Panc1 (cell line): ENCODE results near the gene BSX. TPM values are rescaled to one million over a fixed set of nuclear protein-coding genes. Genes with fewer than 3 reads are reported as not detected.

Experiments used
- ATAC-seq: fragments of 200-7000 bp; cut with Tn5 transposase; 2 replicates; pipeline ENCODE4 v1.9.1; 2020; ENCODE audit warnings: mild to moderate bottlenecking, moderate library complexity
- BruUV-seq: library from RNA; stranded (reverse); fragments of 400-500 nt; replicated peaks from 2 replicates; lab custom pipeline; 2021; lab: Mats Ljungman, UMichigan
- CTCF ChIA-PET: fragments of 300-600 bp; sonication (Branson Sonifier 250); formaldehyde crosslinking; loops from one replicate; lab custom pipeline; 2022; ENCODE audit warnings: antibody characterized with exemption; lab: Charles Lee
- POLR2A ChIA-PET: fragments of 300-600 bp; sonication (Branson Sonifier 250); formaldehyde crosslinking; loops from one replicate; lab custom pipeline; 2022; ENCODE audit warnings: antibody characterized with exemption; lab: Charles Lee
- DNase-seq: peaks from one replicate; pipeline ENCODE4 v3.0.0-alpha.2; 2010; ENCODE audit warnings: low read depth, low spot score
- H3K27ac ChIP-seq: 2 replicates; pipeline ENCODE4 v1.5.1; 2011; ENCODE audit warnings: mild to moderate bottlenecking, low read length, inconsistent platforms
- H3K27me3 ChIP-seq: fragments of 200-500 bp; sonication (Bioruptor generic); 2 replicates; pipeline ENCODE4 v1.6.0; 2014; ENCODE audit warnings: low read length, inconsistent platforms; ENCODE audit not compliant: control insufficient read depth, insufficient read depth
- H3K36me3 ChIP-seq: fragments of 200-500 bp; sonication (Bioruptor generic); 2 replicates; pipeline ENCODE4 v1.5.1; 2014; ENCODE audit warnings: inconsistent platforms, mild to moderate bottlenecking, low read length, moderate library complexity; ENCODE audit not compliant: control insufficient read depth, insufficient read depth
- H3K4me1 ChIP-seq: 2 replicates; pipeline ENCODE4 v1.5.1; 2011; ENCODE audit warnings: inconsistent platforms, mild to moderate bottlenecking, low read length, moderate library complexity; ENCODE audit not compliant: control insufficient read depth, insufficient read depth
- H3K4me3 ChIP-seq, 2 experiments: 2 replicates each; pipeline ENCODE4 v1.5.1; 2011 to 2012; ENCODE audit warnings: low read depth in 2 of 2, low read length in 2 of 2, mild to moderate bottlenecking in 2 of 2, inconsistent platforms in 1 of 2, moderate library complexity in 1 of 2
- H3K9me3 ChIP-seq: fragments of 200-500 bp; sonication (Bioruptor generic); 2 replicates; pipeline ENCODE4 v1.5.1; 2014; ENCODE audit warnings: low read depth, mild to moderate bottlenecking, inconsistent platforms, low read length, moderate library complexity; ENCODE audit not compliant: control insufficient read depth, insufficient read depth
- POLR2AphosphoS5 ChIP-seq: IDR thresholded peaks from 2 replicates; pipeline ENCODE4 v1.6.1; 2012; ENCODE audit warnings: mild to moderate bottlenecking, low read depth, low read length, moderate library complexity
- SIN3A ChIP-seq: IDR thresholded peaks from 2 replicates; pipeline ENCODE4 v1.6.1; 2012; ENCODE audit warnings: low read depth, mild to moderate bottlenecking, low read length, moderate library complexity, borderline replicate concordance; ENCODE audit not compliant: insufficient read depth
- TCF7L2 ChIP-seq: IDR thresholded peaks from 2 replicates; pipeline ENCODE4 v1.6.1; 2011; ENCODE audit warnings: mild to moderate bottlenecking, low read depth, low read length, inconsistent platforms
- in situ Hi-C: cut with HindIII; loops from 2 replicates; pipeline ENCODE4 v1.10.0; 2016; ENCODE audit warnings: low sequenced_read_pairs, low pct_unique_long_range_greater_than_20kb
- intact Hi-C: fragments of 100-400 bp; cut with micrococcal nuclease; formaldehyde crosslinking; loops from one replicate; pipeline ENCODE4 v1.10.0; 2022; ENCODE audit not compliant: unreplicated experiment
- total RNA-seq: library from RNA; stranded (reverse); gene quantifications from one replicate; pipeline ENCODE4 v1.2.1, GENCODE V29; 2021; ENCODE audit not compliant: unreplicated experiment
- TF ChIP-seq, protein P1 (sequence below): fragments of 450-650 bp; IDR thresholded peaks from 2 replicates; pipeline ENCODE4 v1.5.1; 2017; ENCODE audit warnings: mild to moderate bottlenecking
- TF ChIP-seq, protein P2 (sequence below), 2 experiments: IDR thresholded peaks; 2 replicates each; pipeline ENCODE4 v1.6.1; 2011 to 2012; ENCODE audit warnings: low read depth in 2 of 2, control low read depth in 1 of 2, low read length in 1 of 2, mild to moderate bottlenecking in 1 of 2, moderate library complexity in 1 of 2; ENCODE audit not compliant: insufficient read depth in 1 of 2

The BSX gene
- total RNA-seq, 1 experiment from 2014 or later: not detected

GRCh38 chr11:122931510-122931909, 50.1 kb downstream of the BSX start:
- no peak for TF ChIP-seq POLR2AphosphoS5
- TF ChIP-seq, protein P1, sequence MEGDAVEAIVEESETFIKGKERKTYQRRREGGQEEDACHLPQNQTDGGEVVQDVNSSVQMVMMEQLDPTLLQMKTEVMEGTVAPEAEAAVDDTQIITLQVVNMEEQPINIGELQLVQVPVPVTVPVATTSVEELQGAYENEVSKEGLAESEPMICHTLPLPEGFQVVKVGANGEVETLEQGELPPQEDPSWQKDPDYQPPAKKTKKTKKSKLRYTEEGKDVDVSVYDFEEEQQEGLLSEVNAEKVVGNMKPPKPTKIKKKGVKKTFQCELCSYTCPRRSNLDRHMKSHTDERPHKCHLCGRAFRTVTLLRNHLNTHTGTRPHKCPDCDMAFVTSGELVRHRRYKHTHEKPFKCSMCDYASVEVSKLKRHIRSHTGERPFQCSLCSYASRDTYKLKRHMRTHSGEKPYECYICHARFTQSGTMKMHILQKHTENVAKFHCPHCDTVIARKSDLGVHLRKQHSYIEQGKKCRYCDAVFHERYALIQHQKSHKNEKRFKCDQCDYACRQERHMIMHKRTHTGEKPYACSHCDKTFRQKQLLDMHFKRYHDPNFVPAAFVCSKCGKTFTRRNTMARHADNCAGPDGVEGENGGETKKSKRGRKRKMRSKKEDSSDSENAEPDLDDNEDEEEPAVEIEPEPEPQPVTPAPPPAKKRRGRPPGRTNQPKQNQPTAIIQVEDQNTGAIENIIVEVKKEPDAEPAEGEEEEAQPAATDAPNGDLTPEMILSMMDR: no peak
- TF ChIP-seq TCF7L2: no peak
- TF ChIP-seq, protein P2, sequence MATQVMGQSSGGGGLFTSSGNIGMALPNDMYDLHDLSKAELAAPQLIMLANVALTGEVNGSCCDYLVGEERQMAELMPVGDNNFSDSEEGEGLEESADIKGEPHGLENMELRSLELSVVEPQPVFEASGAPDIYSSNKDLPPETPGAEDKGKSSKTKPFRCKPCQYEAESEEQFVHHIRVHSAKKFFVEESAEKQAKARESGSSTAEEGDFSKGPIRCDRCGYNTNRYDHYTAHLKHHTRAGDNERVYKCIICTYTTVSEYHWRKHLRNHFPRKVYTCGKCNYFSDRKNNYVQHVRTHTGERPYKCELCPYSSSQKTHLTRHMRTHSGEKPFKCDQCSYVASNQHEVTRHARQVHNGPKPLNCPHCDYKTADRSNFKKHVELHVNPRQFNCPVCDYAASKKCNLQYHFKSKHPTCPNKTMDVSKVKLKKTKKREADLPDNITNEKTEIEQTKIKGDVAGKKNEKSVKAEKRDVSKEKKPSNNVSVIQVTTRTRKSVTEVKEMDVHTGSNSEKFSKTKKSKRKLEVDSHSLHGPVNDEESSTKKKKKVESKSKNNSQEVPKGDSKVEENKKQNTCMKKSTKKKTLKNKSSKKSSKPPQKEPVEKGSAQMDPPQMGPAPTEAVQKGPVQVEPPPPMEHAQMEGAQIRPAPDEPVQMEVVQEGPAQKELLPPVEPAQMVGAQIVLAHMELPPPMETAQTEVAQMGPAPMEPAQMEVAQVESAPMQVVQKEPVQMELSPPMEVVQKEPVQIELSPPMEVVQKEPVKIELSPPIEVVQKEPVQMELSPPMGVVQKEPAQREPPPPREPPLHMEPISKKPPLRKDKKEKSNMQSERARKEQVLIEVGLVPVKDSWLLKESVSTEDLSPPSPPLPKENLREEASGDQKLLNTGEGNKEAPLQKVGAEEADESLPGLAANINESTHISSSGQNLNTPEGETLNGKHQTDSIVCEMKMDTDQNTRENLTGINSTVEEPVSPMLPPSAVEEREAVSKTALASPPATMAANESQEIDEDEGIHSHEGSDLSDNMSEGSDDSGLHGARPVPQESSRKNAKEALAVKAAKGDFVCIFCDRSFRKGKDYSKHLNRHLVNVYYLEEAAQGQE (IDR thresholded peaks at IDR 0.05; ENCODE audit: insufficient read depth in 1 of 2, low read depth in 2 of 2, low read length in 1 of 2): no peak
- no peak for TF ChIP-seq SIN3A

More at GRCh38 chr11:122931510-122931909, 50.1 kb downstream of the BSX start:
- BruUV-seq: no TSS peak
- DNase-seq (no peak), ATAC-seq (no peak)
- no peaks in the 10 kb centered on the region for H3K4me1 ChIP-seq
- H3K36me3 ChIP-seq: no peaks in the 10 kb centered on the region
- no peaks in the 10 kb centered on the region for H3K27me3 ChIP-seq
- intact Hi-C loops (no loop called here), in situ Hi-C loops (no loop called here)
- H3K9me3 ChIP-seq: no peaks in the 10 kb centered on the region
- H3K27ac ChIP-seq: no peak overlapping the region
- CTCF ChIA-PET: no interaction called here
- POLR2A ChIA-PET: interaction anchor here (0.7 kb wide), 1 partner anchor 54 kb away, joined by 6 read pairs; no protein-coding TSS in a partner anchor
- no peak overlapping the region for H3K4me3 ChIP-seq

Other genes starting within 250 kb of the BSX start
- 0.13 TPM for gene CRTAM, start 143.3 kb downstream of the BSX start, total RNA-seq
- 10.1 TPM for gene JHY, start 99.1 kb downstream of the BSX start, total RNA-seq
- 1,755 TPM for gene HSPA8, start 80.3 kb upstream of the BSX start, total RNA-seq
- 1.5 TPM for gene CLMP, start 213.4 kb upstream of the BSX start, total RNA-seq